ENCODE data around the gene SERINC5.
"Not testable (repeated sequence)": the region's sequence is repeated elsewhere in the genome, so short reads cannot be mapped to it uniquely, and the experiment has no call there.

The SERINC5 gene

DNA sequence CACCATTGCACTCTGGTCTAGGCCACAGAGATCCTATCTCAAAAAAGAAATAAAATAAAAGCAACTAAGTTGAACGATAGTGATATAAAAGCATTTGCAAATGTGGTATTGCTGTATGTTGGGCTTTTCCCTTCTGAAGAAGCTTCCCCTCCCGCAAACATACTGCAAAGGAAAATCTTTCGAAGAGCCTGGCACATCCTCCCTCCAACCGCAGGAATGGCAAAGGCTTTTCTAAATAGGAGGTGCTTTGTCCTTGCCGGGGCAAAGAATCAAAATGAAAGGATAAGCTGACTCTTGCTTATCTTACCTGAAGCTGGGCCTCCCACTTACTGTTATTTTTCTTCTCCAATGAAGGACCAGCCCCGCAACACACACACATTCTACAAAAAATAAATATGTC is 45.8 kb downstream of the SERINC5 start:
- H3K4me3 ChIP-seq (ENCODE audit: low read length) = no peak overlapping the region
- H3K27ac ChIP-seq (ENCODE audit: low read length) = no peak overlapping the region
- H3K9ac ChIP-seq (ENCODE audit: low read length) = no peak overlapping the region
- H3K36me3 ChIP-seq (ENCODE audit: control insufficient read depth, low read depth, low read length) = no peaks in the 10 kb centered on the region
- no peaks in the 10 kb centered on the region for H3K27me3 ChIP-seq (ENCODE audit: control insufficient read depth, insufficient read depth, low read length)
- H3K4me1 ChIP-seq (ENCODE audit: control insufficient read depth, low read depth, low read length) = peaks cover 17% of the 10 kb centered on the region
- H3K9me3 ChIP-seq (ENCODE audit: control insufficient read depth, low read depth, low read length) = no peaks in the 10 kb centered on the region

DNA sequence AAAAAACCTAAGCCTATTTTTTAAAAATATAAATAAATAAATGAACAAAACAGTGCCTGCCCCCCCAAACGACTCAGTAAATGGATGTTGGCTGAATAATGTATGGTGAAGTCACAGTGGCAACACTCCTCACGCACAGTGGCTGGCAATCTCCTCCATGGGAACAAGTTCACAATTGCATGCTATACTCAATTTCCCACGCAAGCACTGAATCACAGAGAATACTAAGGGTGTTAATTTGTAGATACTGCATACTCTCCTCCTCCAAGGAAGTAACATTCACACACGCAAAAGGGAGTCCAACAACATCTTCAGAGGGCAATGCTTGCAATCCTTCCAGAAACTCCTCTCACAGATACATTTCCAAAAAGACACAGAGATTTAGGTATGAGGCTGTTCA is 47.5 kb downstream of the SERINC5 start:
- no peak overlapping the region for H3K27ac ChIP-seq (ENCODE audit: low read length)
- H3K4me3 ChIP-seq (ENCODE audit: low read length) = no peak overlapping the region
- no peaks in the 10 kb centered on the region for H3K36me3 ChIP-seq (ENCODE audit: control insufficient read depth, low read depth, low read length)
- no peaks in the 10 kb centered on the region for H3K27me3 ChIP-seq (ENCODE audit: control insufficient read depth, insufficient read depth, low read length)
- peaks cover 19% of the 10 kb centered on the region for H3K4me1 ChIP-seq (ENCODE audit: control insufficient read depth, low read depth, low read length)
- H3K9ac ChIP-seq (ENCODE audit: low read length) = no peak overlapping the region
- no peaks in the 10 kb centered on the region for H3K9me3 ChIP-seq (ENCODE audit: control insufficient read depth, low read depth, low read length)

DNA sequence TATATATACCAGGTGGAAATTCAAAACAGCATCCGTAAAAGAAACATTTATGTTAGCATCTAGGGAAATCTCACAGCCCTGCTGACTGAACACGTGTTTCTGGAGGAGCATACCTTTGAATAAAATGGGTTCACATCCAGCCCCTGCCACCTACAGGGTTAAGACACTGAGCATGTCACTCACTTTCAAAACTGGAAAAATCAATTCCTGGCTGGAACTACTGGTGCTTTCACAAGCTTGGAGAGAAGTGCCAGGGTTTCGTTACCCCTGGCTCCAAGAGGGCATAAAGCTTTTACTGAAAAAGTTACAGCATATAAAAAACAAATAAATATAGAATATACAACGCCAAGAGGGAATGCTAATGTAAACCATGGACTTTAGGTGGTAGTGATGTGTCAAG is 48.0 kb downstream of the SERINC5 start:
- Histone ChIP-seq H3K4me1 (ENCODE audit: control insufficient read depth, low read depth, low read length) (peaks cover 19% of the 10 kb centered on the region), H3K27ac (ENCODE audit: low read length) (no peak overlapping the region), H3K27me3 (ENCODE audit: control insufficient read depth, insufficient read depth, low read length) (no peaks in the 10 kb centered on the region), H3K9me3 (ENCODE audit: control insufficient read depth, low read depth, low read length) (no peaks in the 10 kb centered on the region), H3K36me3 (ENCODE audit: control insufficient read depth, low read depth, low read length) (peaks cover 1% of the 10 kb centered on the region), H3K9ac (ENCODE audit: low read length) (no peak overlapping the region), H3K4me3 (ENCODE audit: low read length) (no peak overlapping the region)

DNA sequence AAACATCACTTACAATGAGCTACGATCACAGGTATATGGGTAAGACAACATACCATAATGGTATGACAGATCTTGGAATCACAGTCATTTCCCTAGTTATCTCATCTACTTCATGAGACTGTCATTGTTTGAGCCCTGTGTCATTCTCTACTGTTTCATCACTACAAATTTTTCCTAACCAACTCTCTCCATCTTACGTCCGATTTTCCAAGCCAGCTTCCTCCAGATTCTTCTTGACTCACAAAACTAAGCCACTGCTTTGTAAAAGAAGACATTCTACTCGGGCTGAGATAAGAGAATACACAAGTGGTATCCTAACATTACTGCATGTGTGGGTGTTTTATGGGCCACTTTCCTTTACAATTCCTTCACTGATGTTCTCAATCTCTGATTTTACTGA is 49.6 kb downstream of the SERINC5 start:
- Histone ChIP-seq H3K27ac (ENCODE audit: low read length) (no peak overlapping the region), H3K9me3 (ENCODE audit: control insufficient read depth, low read depth, low read length) (no peaks in the 10 kb centered on the region), H3K36me3 (ENCODE audit: control insufficient read depth, low read depth, low read length) (peaks cover 9% of the 10 kb centered on the region), H3K9ac (ENCODE audit: low read length) (no peak overlapping the region), H3K27me3 (ENCODE audit: control insufficient read depth, insufficient read depth, low read length) (no peaks in the 10 kb centered on the region), H3K4me3 (ENCODE audit: low read length) (no peak overlapping the region), H3K4me1 (ENCODE audit: control insufficient read depth, low read depth, low read length) (peaks cover 18% of the 10 kb centered on the region)

DNA sequence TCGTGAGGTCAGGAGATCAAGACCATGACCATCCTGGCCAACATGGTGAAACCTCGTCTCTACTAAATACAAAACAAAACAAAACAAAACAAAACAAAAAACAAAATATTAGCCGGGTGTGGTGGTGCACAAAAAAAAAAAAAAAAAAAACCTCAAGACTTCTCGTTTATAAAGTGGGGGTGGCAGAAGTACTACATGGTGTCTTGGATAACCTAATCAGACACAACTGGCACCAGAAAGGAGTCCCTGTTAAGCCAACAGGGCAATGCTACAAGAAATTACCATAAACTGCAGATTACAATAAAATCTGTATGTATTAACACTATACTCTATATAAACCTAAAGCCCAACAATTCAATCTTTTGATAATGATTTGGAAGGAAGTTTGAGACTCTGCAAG is 50.0 kb downstream of the SERINC5 start:
- peaks cover 11% of the 10 kb centered on the region for H3K36me3 ChIP-seq (ENCODE audit: control insufficient read depth, low read depth, low read length)
- no peak overlapping the region for H3K4me3 ChIP-seq (ENCODE audit: low read length)
- H3K9me3 ChIP-seq (ENCODE audit: control insufficient read depth, low read depth, low read length) = no peaks in the 10 kb centered on the region
- no peak overlapping the region for H3K9ac ChIP-seq (ENCODE audit: low read length)
- peaks cover 13% of the 10 kb centered on the region for H3K4me1 ChIP-seq (ENCODE audit: control insufficient read depth, low read depth, low read length)
- no peaks in the 10 kb centered on the region for H3K27me3 ChIP-seq (ENCODE audit: control insufficient read depth, insufficient read depth, low read length)
- H3K27ac ChIP-seq (ENCODE audit: low read length) = no peak overlapping the region

DNA sequence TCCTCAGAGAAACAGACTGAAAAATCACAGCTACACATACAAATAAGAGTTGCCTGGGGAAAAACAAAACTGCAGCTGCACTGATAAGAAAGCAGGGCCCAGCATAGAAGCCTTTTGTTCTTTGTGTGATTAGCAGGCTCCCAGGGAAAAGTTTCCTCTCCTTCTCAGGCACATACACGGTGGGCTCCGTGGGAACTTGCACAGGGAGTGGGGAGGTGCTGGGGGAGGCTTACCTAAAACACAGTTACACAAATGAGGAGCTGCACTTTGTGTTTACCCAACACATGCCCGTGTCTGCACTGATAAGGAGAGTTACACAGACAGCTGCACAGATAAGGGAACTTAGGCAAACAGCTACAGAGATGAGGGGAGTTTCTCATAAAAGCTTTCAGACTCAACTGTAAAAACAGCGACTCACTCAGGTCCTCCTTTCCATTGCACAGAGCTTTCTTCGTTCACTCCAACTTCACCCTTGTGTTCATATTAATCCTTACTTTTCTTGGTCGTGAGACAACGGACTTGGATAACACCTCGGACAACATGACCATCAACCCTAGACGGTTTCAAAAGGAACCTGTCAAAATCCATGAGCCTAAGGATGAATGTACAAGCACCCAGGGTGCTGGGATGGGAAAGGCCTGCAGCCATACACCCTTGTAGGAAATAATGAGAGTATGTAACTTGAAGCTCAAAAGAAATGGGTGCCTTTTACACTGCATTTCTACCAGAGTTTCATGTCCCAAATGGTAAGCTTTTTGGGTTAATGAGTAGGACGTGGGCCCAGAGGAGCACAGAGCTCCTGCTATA is 50.8 kb downstream of the SERINC5 start:
- Histone ChIP-seq H3K27me3 (ENCODE audit: control insufficient read depth, insufficient read depth, low read length) (no peaks in the 10 kb centered on the region), H3K36me3 (ENCODE audit: control insufficient read depth, low read depth, low read length) (peaks cover 11% of the 10 kb centered on the region), H3K9ac (ENCODE audit: low read length) (no peak overlapping the region), H3K27ac (ENCODE audit: low read length) (no peak overlapping the region), H3K4me3 (ENCODE audit: low read length) (no peak overlapping the region), H3K9me3 (ENCODE audit: control insufficient read depth, low read depth, low read length) (no peaks in the 10 kb centered on the region), H3K4me1 (ENCODE audit: control insufficient read depth, low read depth, low read length) (peaks cover 6% of the 10 kb centered on the region)

DNA sequence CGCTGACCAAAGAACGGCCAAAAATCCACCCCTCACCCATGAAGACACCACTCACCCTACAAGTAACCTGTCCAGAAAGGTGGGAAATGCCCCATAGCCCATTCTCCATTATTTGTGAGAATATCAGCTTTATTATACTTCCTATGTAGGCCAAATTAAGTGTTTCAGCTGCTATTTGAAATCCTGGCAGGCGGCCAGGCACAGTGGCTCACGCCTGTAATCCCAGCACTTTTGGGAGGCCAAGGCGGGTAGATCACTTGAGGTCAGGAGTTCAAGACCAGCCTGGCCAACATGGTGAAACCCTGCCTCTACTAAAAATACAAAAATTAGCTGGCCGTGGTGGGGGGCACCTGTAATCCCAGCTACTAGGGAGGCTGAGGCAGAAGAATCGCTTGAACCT is 54.1 kb downstream of the SERINC5 start:
- peaks cover 14% of the 10 kb centered on the region for H3K36me3 ChIP-seq (ENCODE audit: control insufficient read depth, low read depth, low read length)

DNA sequence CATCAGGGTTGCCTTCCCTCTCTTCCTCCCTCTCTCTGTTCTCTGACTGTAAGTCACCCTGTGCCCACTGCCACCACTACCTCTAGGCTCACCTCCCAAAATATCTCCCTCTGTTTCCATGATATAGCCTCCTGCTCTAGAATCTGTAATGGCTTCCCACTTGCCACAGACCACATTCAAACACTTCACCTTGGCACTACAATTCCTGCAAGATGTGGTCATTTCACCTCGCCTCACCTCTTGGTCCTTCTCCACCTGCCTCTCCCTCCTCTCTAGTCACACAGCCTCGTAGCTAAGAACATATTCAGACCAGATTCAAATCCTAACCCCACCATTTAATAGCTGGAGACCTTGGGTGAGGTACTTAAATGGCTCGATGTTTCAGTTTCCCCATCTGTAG is 56.9 kb downstream of the SERINC5 start:
- H3K9ac ChIP-seq (ENCODE audit: low read length) = no peak overlapping the region

More for the DNA sequence above, 54.1 kb downstream of the SERINC5 start:
- H3K4me1 ChIP-seq (ENCODE audit: control insufficient read depth, low read depth, low read length); H3K27ac ChIP-seq (ENCODE audit: low read length); H3K4me3 ChIP-seq (ENCODE audit: low read length); H3K27me3 ChIP-seq (ENCODE audit: control insufficient read depth, insufficient read depth, low read length); H3K9ac ChIP-seq (ENCODE audit: low read length); H3K9me3 ChIP-seq (ENCODE audit: control insufficient read depth, low read depth, low read length): not testable (repeated sequence)

DNA sequence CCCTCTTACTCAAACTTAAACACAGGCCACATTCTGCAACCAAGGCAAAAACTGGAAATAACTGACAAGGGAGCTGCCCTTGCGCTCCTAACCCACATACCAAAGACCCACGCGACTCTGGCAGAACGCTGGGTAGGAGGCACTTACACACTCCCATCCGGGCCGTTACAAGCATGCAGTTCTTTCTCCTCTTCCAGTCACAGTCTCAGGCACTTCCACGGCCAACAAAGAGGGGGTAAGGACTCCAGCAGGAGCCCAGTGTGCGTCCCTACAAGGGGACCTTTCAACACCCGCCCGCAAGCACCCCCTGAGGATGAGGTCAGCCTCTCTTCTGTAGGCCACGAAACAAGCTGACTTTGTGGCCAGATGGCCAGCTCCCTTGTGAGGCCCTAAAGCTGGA is 57.4 kb downstream of the SERINC5 start:
- Histone ChIP-seq H3K4me3 (ENCODE audit: low read length) (no peak overlapping the region), H3K27me3 (ENCODE audit: control insufficient read depth, insufficient read depth, low read length) (no peaks in the 10 kb centered on the region), H3K9me3 (ENCODE audit: control insufficient read depth, low read depth, low read length) (no peaks in the 10 kb centered on the region), H3K27ac (ENCODE audit: low read length) (no peak overlapping the region), H3K9ac (ENCODE audit: low read length) (no peak overlapping the region), H3K36me3 (ENCODE audit: control insufficient read depth, low read depth, low read length) (peaks cover 14% of the 10 kb centered on the region), H3K4me1 (ENCODE audit: control insufficient read depth, low read depth, low read length) (peaks cover 9% of the 10 kb centered on the region)

More for the DNA sequence above, 56.9 kb downstream of the SERINC5 start:
- H3K4me3 ChIP-seq (ENCODE audit: low read length) = no peak overlapping the region
- no peaks in the 10 kb centered on the region for H3K9me3 ChIP-seq (ENCODE audit: control insufficient read depth, low read depth, low read length)
- no peak overlapping the region for H3K27ac ChIP-seq (ENCODE audit: low read length)
- peaks cover 4% of the 10 kb centered on the region for H3K4me1 ChIP-seq (ENCODE audit: control insufficient read depth, low read depth, low read length)
- no peaks in the 10 kb centered on the region for H3K27me3 ChIP-seq (ENCODE audit: control insufficient read depth, insufficient read depth, low read length)
- peaks cover 14% of the 10 kb centered on the region for H3K36me3 ChIP-seq (ENCODE audit: control insufficient read depth, low read depth, low read length)

DNA sequence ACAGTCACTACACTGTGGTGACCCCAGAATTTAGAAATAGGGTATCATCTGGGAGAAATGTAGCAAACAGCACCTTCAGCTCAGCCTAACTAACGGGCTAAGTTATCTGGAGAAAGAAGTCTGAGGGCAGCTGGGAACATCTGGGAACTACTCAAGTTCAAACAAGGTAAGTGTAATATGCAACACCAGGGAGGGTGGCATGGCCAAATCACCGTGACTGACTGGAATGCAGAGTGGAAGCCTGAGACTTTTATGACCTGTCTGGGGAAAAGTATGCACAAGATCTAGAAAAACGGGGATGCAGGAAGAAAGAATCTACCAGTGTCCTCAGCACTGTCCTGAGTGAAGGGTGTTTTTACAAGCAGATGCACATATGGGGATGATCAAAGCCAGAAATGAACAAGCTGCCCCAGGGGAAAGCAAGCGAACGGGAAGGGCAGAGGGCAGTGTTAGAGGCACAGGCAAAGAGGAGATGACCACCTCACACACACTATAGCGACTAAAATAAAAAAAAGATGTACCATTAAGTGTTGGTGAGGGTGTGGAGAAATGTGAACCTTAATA is 59.9 kb downstream of the SERINC5 start:
- no peak overlapping the region for H3K4me3 ChIP-seq (ENCODE audit: low read length)
- no peak overlapping the region for H3K27ac ChIP-seq (ENCODE audit: low read length)
- no peaks in the 10 kb centered on the region for H3K9me3 ChIP-seq (ENCODE audit: control insufficient read depth, low read depth, low read length)
- peaks cover 3% of the 10 kb centered on the region for H3K36me3 ChIP-seq (ENCODE audit: control insufficient read depth, low read depth, low read length)
- no peaks in the 10 kb centered on the region for H3K27me3 ChIP-seq (ENCODE audit: control insufficient read depth, insufficient read depth, low read length)
- peaks cover 32% of the 10 kb centered on the region for H3K4me1 ChIP-seq (ENCODE audit: control insufficient read depth, low read depth, low read length)
- no peak overlapping the region for H3K9ac ChIP-seq (ENCODE audit: low read length)

DNA sequence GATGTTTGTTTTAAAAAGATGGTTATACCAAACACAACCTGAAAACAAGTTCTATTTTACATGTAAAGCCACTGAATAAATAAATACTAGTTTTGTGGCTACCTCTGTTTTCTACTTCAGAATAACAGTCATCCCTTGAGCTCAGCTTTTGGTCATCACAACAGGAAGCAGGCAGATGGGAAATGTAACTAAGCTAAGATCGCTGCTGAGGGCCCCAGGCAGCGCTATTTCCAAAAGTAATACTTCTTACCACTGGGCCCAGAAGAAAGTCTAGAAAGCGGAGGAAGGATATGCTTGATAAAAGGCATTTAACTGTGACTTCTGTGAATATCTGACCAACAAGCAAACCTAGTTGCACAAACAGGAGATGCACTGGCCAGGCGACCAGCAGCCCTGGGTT is 61.4 kb downstream of the SERINC5 start:
- Histone ChIP-seq H3K9me3 (ENCODE audit: control insufficient read depth, low read depth, low read length) (no peaks in the 10 kb centered on the region), H3K4me1 (ENCODE audit: control insufficient read depth, low read depth, low read length) (peaks cover 36% of the 10 kb centered on the region), H3K27me3 (ENCODE audit: control insufficient read depth, insufficient read depth, low read length) (no peaks in the 10 kb centered on the region), H3K9ac (ENCODE audit: low read length) (no peak overlapping the region), H3K4me3 (ENCODE audit: low read length) (no peak overlapping the region), H3K36me3 (ENCODE audit: control insufficient read depth, low read depth, low read length) (peaks cover 3% of the 10 kb centered on the region), H3K27ac (ENCODE audit: low read length) (no peak overlapping the region)

DNA sequence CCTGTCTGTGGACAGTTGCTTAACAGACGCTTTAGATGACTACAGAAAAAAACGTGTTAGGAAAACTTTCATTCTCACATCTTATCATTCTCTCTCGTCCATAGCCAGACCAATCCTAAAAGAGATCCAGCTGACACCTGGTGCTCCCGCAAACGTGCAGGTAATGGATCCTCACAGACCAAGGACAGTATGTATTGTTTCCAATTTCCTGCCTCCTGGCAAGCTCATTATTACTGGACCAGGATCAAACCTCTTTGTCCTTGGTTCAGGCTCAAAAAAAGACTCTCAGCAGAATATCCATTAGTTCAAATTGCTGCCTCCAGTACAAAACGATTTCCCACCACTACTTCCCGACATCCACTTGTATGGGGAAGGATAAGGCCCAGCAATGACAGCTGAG is 62.4 kb downstream of the SERINC5 start:
- Histone ChIP-seq H3K36me3 (ENCODE audit: control insufficient read depth, low read depth, low read length) (no peaks in the 10 kb centered on the region), H3K27ac (ENCODE audit: low read length) (no peak overlapping the region), H3K27me3 (ENCODE audit: control insufficient read depth, insufficient read depth, low read length) (no peaks in the 10 kb centered on the region), H3K9ac (ENCODE audit: low read length) (no peak overlapping the region), H3K4me1 (ENCODE audit: control insufficient read depth, low read depth, low read length) (peaks cover 42% of the 10 kb centered on the region), H3K4me3 (ENCODE audit: low read length) (no peak overlapping the region), H3K9me3 (ENCODE audit: control insufficient read depth, low read depth, low read length) (no peaks in the 10 kb centered on the region)
